ENCODE data around the gene GGACT.

Gene GGACT

GRCh38 chr13:100520936-100521850 is 67.4 kb downstream of the GGACT start:
- no peak for TF ChIP-seq CTCF (IDR thresholded peaks at IDR 0.05)

GRCh38 chr13:100519626-100520025 is 69.0 kb downstream of the GGACT start:
- TF ChIP-seq CTCF (IDR thresholded peaks at IDR 0.05): no peak

- no peak for TF ChIP-seq CTCF (IDR thresholded peaks at IDR 0.05)
Measured at GRCh38 chr13:100518394-100519062, 70.1 kb downstream of the GGACT start.

GRCh38 chr13:100517728-100518127 is 70.9 kb downstream of the GGACT start:
- TF ChIP-seq CTCF (IDR thresholded peaks at IDR 0.05): no peak

GRCh38 chr13:100517135-100517534 is 71.5 kb downstream of the GGACT start:
- no peak for TF ChIP-seq CTCF (IDR thresholded peaks at IDR 0.05)

GRCh38 chr13:100515410-100515800 is 73.2 kb downstream of the GGACT start:
- no peak for TF ChIP-seq CTCF (IDR thresholded peaks at IDR 0.05)

GRCh38 chr13:100514788-100515409 is 73.7 kb downstream of the GGACT start:
- TF ChIP-seq CTCF (IDR thresholded peaks at IDR 0.05): peak; percentile 86
